ENCODE results near the gene LRP8.

The LRP8 gene

GRCh38 chr1:53342735-53343470 lies 15.0 kb upstream of the LRP8 start:
- Histone ChIP-seq H4K91ac (ENCODE audit: low read depth, low read length) (no peak overlapping the region), H3K9me3 (ENCODE audit: insufficient read depth, low read depth, low read length) (no peaks in the 10 kb centered on the region), H3K36me3 (ENCODE audit: control insufficient read depth in 1 of 2, insufficient read depth in 2 of 2, low read length in 2 of 2) (no peaks in the 10 kb centered on the region), H3K18ac (ENCODE audit: low read length) (no peak overlapping the region), H3K4me3 (ENCODE audit: low read depth, low read length) (no peak overlapping the region), H3K4me2 (ENCODE audit: low read length) (no peak overlapping the region), H3K79me2 (ENCODE audit: control insufficient read depth, insufficient read depth, low read length, poor library complexity) (no peaks in the 10 kb centered on the region), H2BK5ac (ENCODE audit: low read depth, low read length, poor library complexity) (no peak overlapping the region), H2BK120ac (ENCODE audit: insufficient read depth, low read length, poor library complexity) (no peak overlapping the region), H3K4ac (ENCODE audit: low read depth, low read length) (no peak overlapping the region), H4K8ac (ENCODE audit: low read depth, low read length) (no peak overlapping the region), H3K23ac (ENCODE audit: low read length) (no peak overlapping the region), H2AK5ac (ENCODE audit: low read length) (no peak overlapping the region), H3K4me1 (ENCODE audit: control insufficient read depth in 1 of 2, insufficient read depth in 2 of 2, low read length in 2 of 2) (peaks cover 8 to 11% of the 10 kb centered on the region in 2 experiments), H3K27ac (ENCODE audit: low read depth, low read length) (no peak overlapping the region), H3K14ac (ENCODE audit: low read length) (no peak overlapping the region), H3K79me1 (ENCODE audit: low read length) (peaks cover 5% of the 10 kb centered on the region), H2AFZ (ENCODE audit: insufficient read depth, low read length, poor library complexity) (no peak overlapping the region), H3K27me3 (ENCODE audit: insufficient read depth, low read length) (no peaks in the 10 kb centered on the region), H4K12ac (ENCODE audit: low read depth, low read length) (no peak overlapping the region), H2BK12ac (ENCODE audit: low read length) (no peak overlapping the region), H3K9ac (ENCODE audit: low read length) (no peak overlapping the region)
- no CpG with 5 or more reads among the region's 10 CpGs for WGBS (ENCODE audit: extremely low coverage, insufficient coverage, insufficient read length)
- DNase-seq, result no peak

GRCh38 chr1:53341961-53342707 lies 14.3 kb upstream of the LRP8 start:
- Histone ChIP-seq H2BK120ac (ENCODE audit: insufficient read depth, low read length, poor library complexity) (no peak overlapping the region), H2AK5ac (ENCODE audit: low read length) (no peak overlapping the region), H3K9me3 (ENCODE audit: insufficient read depth, low read depth, low read length) (peaks cover 2% of the 10 kb centered on the region), H3K4ac (ENCODE audit: low read depth, low read length) (no peak overlapping the region), H3K27me3 (ENCODE audit: insufficient read depth, low read length) (no peaks in the 10 kb centered on the region), H4K8ac (ENCODE audit: low read depth, low read length) (no peak overlapping the region), H3K79me1 (ENCODE audit: low read length) (peaks cover 5% of the 10 kb centered on the region), H3K79me2 (ENCODE audit: control insufficient read depth, insufficient read depth, low read length, poor library complexity) (no peaks in the 10 kb centered on the region), H3K4me3 (ENCODE audit: low read depth, low read length) (no peak overlapping the region), H3K4me1 (ENCODE audit: control insufficient read depth in 1 of 2, insufficient read depth in 2 of 2, low read length in 2 of 2) (peaks cover 8 to 11% of the 10 kb centered on the region in 2 experiments), H2AFZ (ENCODE audit: insufficient read depth, low read length, poor library complexity) (no peak overlapping the region), H3K36me3 (ENCODE audit: control insufficient read depth in 1 of 2, insufficient read depth in 2 of 2, low read length in 2 of 2) (no peaks in the 10 kb centered on the region), H4K12ac (ENCODE audit: low read depth, low read length) (no peak overlapping the region), H2BK5ac (ENCODE audit: low read depth, low read length, poor library complexity) (no peak overlapping the region), H3K23ac (ENCODE audit: low read length) (no peak overlapping the region), H3K4me2 (ENCODE audit: low read length) (no peak overlapping the region), H3K27ac (ENCODE audit: low read depth, low read length) (no peak overlapping the region), H2BK12ac (ENCODE audit: low read length) (no peak overlapping the region), H3K18ac (ENCODE audit: low read length) (no peak overlapping the region), H3K9ac (ENCODE audit: low read length) (no peak overlapping the region), H3K14ac (ENCODE audit: low read length) (no peak overlapping the region), H4K91ac (ENCODE audit: low read depth, low read length) (no peak overlapping the region)
- DNase-seq, result no peak
- no CpG with 5 or more reads among the region's 7 CpGs for WGBS (ENCODE audit: extremely low coverage, insufficient coverage, insufficient read length)

DNA sequence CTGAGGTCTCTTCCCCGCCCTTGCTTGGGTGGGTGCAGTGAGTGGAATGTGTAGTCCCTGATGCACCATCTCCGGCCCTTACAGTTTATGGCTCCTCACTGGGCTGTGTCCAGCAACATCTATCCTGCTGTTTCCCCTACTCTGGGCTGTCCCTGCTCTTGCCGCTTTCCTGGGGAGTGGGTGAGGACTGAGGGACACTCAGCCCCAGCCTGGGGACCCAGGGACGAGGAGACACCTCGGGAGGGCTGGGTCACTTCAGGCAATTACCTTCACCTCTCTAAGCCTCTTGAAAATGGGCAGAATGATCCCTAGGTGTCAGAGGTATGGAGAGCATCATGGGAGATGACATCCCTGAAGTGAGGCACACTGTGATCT lies 13.6 kb upstream of the LRP8 start:
- peaks cover 8 to 11% of the 10 kb centered on the region in 2 experiments for H3K4me1 ChIP-seq (ENCODE audit: control insufficient read depth in 1 of 2, insufficient read depth in 2 of 2, low read length in 2 of 2)
- no peak overlapping the region for H2AK5ac ChIP-seq (ENCODE audit: low read length)
- no peak overlapping the region for H4K12ac ChIP-seq (ENCODE audit: low read depth, low read length)
- no peak overlapping the region for H3K18ac ChIP-seq (ENCODE audit: low read length)
- H3K4me2 ChIP-seq (ENCODE audit: low read length), result no peak overlapping the region
- no peaks in the 10 kb centered on the region for H3K79me2 ChIP-seq (ENCODE audit: control insufficient read depth, insufficient read depth, low read length, poor library complexity)
- no peak overlapping the region for H3K4me3 ChIP-seq (ENCODE audit: low read depth, low read length)
- peaks cover 2% of the 10 kb centered on the region for H3K9me3 ChIP-seq (ENCODE audit: insufficient read depth, low read depth, low read length)
- no peak overlapping the region for H2AFZ ChIP-seq (ENCODE audit: insufficient read depth, low read length, poor library complexity)
- H3K27ac ChIP-seq (ENCODE audit: low read depth, low read length), result no peak overlapping the region
- no CpG with 5 or more reads among the region's 5 CpGs for WGBS (ENCODE audit: extremely low coverage, insufficient coverage, insufficient read length)
- no peak overlapping the region for H3K9ac ChIP-seq (ENCODE audit: low read length)
- peaks cover 5% of the 10 kb centered on the region for H3K79me1 ChIP-seq (ENCODE audit: low read length)
- no peak overlapping the region for H3K4ac ChIP-seq (ENCODE audit: low read depth, low read length)
- DNase-seq, result no peak
- no peak overlapping the region for H4K91ac ChIP-seq (ENCODE audit: low read depth, low read length)
- no peak overlapping the region for H2BK12ac ChIP-seq (ENCODE audit: low read length)
- no peaks in the 10 kb centered on the region for H3K36me3 ChIP-seq (ENCODE audit: control insufficient read depth in 1 of 2, insufficient read depth in 2 of 2, low read length in 2 of 2)
- no peak overlapping the region for H2BK120ac ChIP-seq (ENCODE audit: insufficient read depth, low read length, poor library complexity)
- no peak overlapping the region for H2BK5ac ChIP-seq (ENCODE audit: low read depth, low read length, poor library complexity)
- no peaks in the 10 kb centered on the region for H3K27me3 ChIP-seq (ENCODE audit: insufficient read depth, low read length)
- H4K8ac ChIP-seq (ENCODE audit: low read depth, low read length), result no peak overlapping the region
- H3K14ac ChIP-seq (ENCODE audit: low read length), result no peak overlapping the region
- H3K23ac ChIP-seq (ENCODE audit: low read length), result no peak overlapping the region

- Histone ChIP-seq H2BK120ac (ENCODE audit: insufficient read depth, low read length, poor library complexity) (no peak overlapping the region), H3K14ac (ENCODE audit: low read length) (no peak overlapping the region), H3K27ac (ENCODE audit: low read depth, low read length) (no peak overlapping the region), H3K23ac (ENCODE audit: low read length) (no peak overlapping the region), H3K27me3 (ENCODE audit: insufficient read depth, low read length) (no peaks in the 10 kb centered on the region), H3K79me1 (ENCODE audit: low read length) (peaks cover 5% of the 10 kb centered on the region), H4K91ac (ENCODE audit: low read depth, low read length) (no peak overlapping the region), H4K8ac (ENCODE audit: low read depth, low read length) (no peak overlapping the region), H3K4me1 (ENCODE audit: control insufficient read depth in 1 of 2, insufficient read depth in 2 of 2, low read length in 2 of 2) (peaks cover 8 to 11% of the 10 kb centered on the region in 2 experiments), H2AFZ (ENCODE audit: insufficient read depth, low read length, poor library complexity) (no peak overlapping the region), H4K12ac (ENCODE audit: low read depth, low read length) (no peak overlapping the region), H3K4me3 (ENCODE audit: low read depth, low read length) (no peak overlapping the region), H3K4ac (ENCODE audit: low read depth, low read length) (no peak overlapping the region), H3K9me3 (ENCODE audit: insufficient read depth, low read depth, low read length) (peaks cover 2% of the 10 kb centered on the region), H2BK5ac (ENCODE audit: low read depth, low read length, poor library complexity) (no peak overlapping the region), H3K18ac (ENCODE audit: low read length) (no peak overlapping the region), H2BK12ac (ENCODE audit: low read length) (no peak overlapping the region), H3K4me2 (ENCODE audit: low read length) (no peak overlapping the region), H2AK5ac (ENCODE audit: low read length) (no peak overlapping the region), H3K9ac (ENCODE audit: low read length) (no peak overlapping the region), H3K79me2 (ENCODE audit: control insufficient read depth, insufficient read depth, low read length, poor library complexity) (no peaks in the 10 kb centered on the region), H3K36me3 (ENCODE audit: control insufficient read depth in 1 of 2, insufficient read depth in 2 of 2, low read length in 2 of 2) (no peaks in the 10 kb centered on the region)
- no peak for DNase-seq
- no CpG with 5 or more reads among the region's 9 CpGs for WGBS (ENCODE audit: extremely low coverage, insufficient coverage, insufficient read length)
These were observed 13.0 kb upstream of the LRP8 start for GRCh38 chr1:53340660-53341520.
